GM12891 (cell line): ENCODE data around the gene EXOC4.

Experiments
- POLR2AphosphoS5 ChIP-seq: IDR thresholded peaks from 2 replicates; pipeline ENCODE4 v1.6.1; 2011; ENCODE audit warnings: low read depth, low read length, control low read depth
- SPI1 ChIP-seq: IDR thresholded peaks from 2 replicates; pipeline ENCODE4 v1.6.1; 2011; ENCODE audit warnings: low read depth, low read length, control low read depth
- TAF1 ChIP-seq: IDR thresholded peaks from 2 replicates; pipeline ENCODE4 v1.6.1; 2011; ENCODE audit warnings: low read depth, low read length, control low read depth

- no peak for TF ChIP-seq TAF1
- no peak for TF ChIP-seq SPI1
- no peak for TF ChIP-seq POLR2AphosphoS5
Observed at GRCh38 chr7:133445617-133446016, 192.7 kb downstream of the EXOC4 start.
